IMR-90 (cell line): ENCODE results near the gene INTS14. TPM values are rescaled to one million over a fixed set of nuclear protein-coding genes. Genes with fewer than 3 reads are reported as not detected.

Experiments used
- ATAC-seq: fragments of 200-7000 bp; cut with Tn5 transposase; 2 replicates; pipeline ENCODE4 v1.9.1; 2020; ENCODE audit warnings: low read depth, mild to moderate bottlenecking, moderate library complexity
- BruUV-seq: library from RNA; stranded (reverse); fragments of 400-500 nt; replicated peaks from 2 replicates; lab custom pipeline; 2021; lab: Mats Ljungman, UMichigan
- CTCF ChIA-PET: fragments of 300-600 bp; formaldehyde crosslinking; extraction: SDS; loops from one replicate; lab custom pipeline; 2021; ENCODE audit warnings: antibody characterized with exemption; lab: Yijun Ruan, JAX
- POLR2A ChIA-PET: fragments of 300-600 bp; sonication (Branson Sonifier 250); formaldehyde crosslinking; loops from one replicate; lab custom pipeline; 2022; ENCODE audit warnings: antibody characterized with exemption; ENCODE audit not compliant: unreplicated experiment; lab: Charles Lee
- DNase-seq: peaks from one replicate; pipeline ENCODE4 v3.0.0; 2013
- H2AFZ ChIP-seq: replicated peaks from 2 replicates; pipeline ENCODE3; 2013; ENCODE audit warnings: low read length, mild to moderate bottlenecking; ENCODE audit not compliant: poor library complexity
- H2AK5ac ChIP-seq: 2 replicates; pipeline ENCODE4 v1.6.1; 2013; ENCODE audit warnings: low read depth, low read length, inconsistent platforms
- H2AK9ac ChIP-seq: replicated peaks from 2 replicates; pipeline ENCODE3; 2013; ENCODE audit warnings: mild to moderate bottlenecking, low read depth, low read length, moderate library complexity; ENCODE audit not compliant: poor library complexity
- H2BK120ac ChIP-seq: 2 replicates; pipeline ENCODE4 v1.6.1; 2013; ENCODE audit warnings: low read depth, low read length, inconsistent platforms
- H2BK15ac ChIP-seq: 3 replicates; pipeline ENCODE4 v1.6.1; 2013; ENCODE audit warnings: low read depth, low read length, inconsistent platforms
- H2BK20ac ChIP-seq: 2 replicates; pipeline ENCODE4 v1.6.1; 2013; ENCODE audit warnings: low read depth, mild to moderate bottlenecking, inconsistent platforms, low read length, moderate library complexity
- H2BK5ac ChIP-seq: 2 replicates; pipeline ENCODE4 v1.6.1; 2013; ENCODE audit warnings: mild to moderate bottlenecking, low read depth, low read length, inconsistent platforms; ENCODE audit not compliant: poor library complexity, severe bottlenecking
- H3K14ac ChIP-seq: replicated peaks from 2 replicates; pipeline ENCODE4 v1.6.1; 2013; ENCODE audit warnings: low read depth, low read length, inconsistent platforms
- H3K18ac ChIP-seq: 2 replicates; pipeline ENCODE4 v1.6.1; 2013; ENCODE audit warnings: low read depth, low read length, control low read depth
- H3K23ac ChIP-seq: 2 replicates; pipeline ENCODE4 v1.6.1; 2013; ENCODE audit warnings: low read depth, low read length, inconsistent platforms
- H3K27ac ChIP-seq: 2 replicates; pipeline ENCODE4 v1.5.1; 2013; ENCODE audit warnings: mild to moderate bottlenecking, control low read depth, low read length; ENCODE audit not compliant: insufficient read depth
- H3K27me3 ChIP-seq: 2 replicates; pipeline ENCODE4 v1.6.1; 2013; ENCODE audit warnings: low read length; ENCODE audit not compliant: control insufficient read depth, insufficient read depth
- H3K36me3 ChIP-seq: 2 replicates; pipeline ENCODE4 v1.6.1; 2013; ENCODE audit warnings: low read length, mixed read lengths; ENCODE audit not compliant: control insufficient read depth, insufficient read depth
- H3K4ac ChIP-seq: 2 replicates; pipeline ENCODE4 v1.6.1; 2013; ENCODE audit warnings: low read depth, low read length, inconsistent platforms
- H3K4me1 ChIP-seq: 2 replicates; pipeline ENCODE4 v1.6.1; 2013; ENCODE audit warnings: low read length, mixed read lengths; ENCODE audit not compliant: control insufficient read depth, insufficient read depth
- H3K4me2 ChIP-seq: 2 replicates; pipeline ENCODE4 v1.6.1; 2013; ENCODE audit warnings: low read depth, mild to moderate bottlenecking, control low read depth, low read length, moderate library complexity
- H3K4me3 ChIP-seq: 2 replicates; pipeline ENCODE4 v1.5.1; 2013; ENCODE audit warnings: low read depth, mild to moderate bottlenecking, control low read depth, low read length, moderate library complexity; ENCODE audit not compliant: insufficient read depth
- H3K56ac ChIP-seq: 2 replicates; pipeline ENCODE4 v1.6.1; 2013; ENCODE audit warnings: low read length, inconsistent platforms; ENCODE audit not compliant: insufficient read depth; ENCODE audit errors: extremely low read depth
- H3K79me1 ChIP-seq, 2 experiments: 2 replicates each; pipeline ENCODE4 v1.6.1; 2013; ENCODE audit warnings: low read length in 2 of 2, inconsistent platforms in 1 of 2, low read depth in 1 of 2
- H3K9ac ChIP-seq: 2 replicates; pipeline ENCODE4 v1.6.1; 2013; ENCODE audit warnings: low read depth, low read length, control low read depth
- H3K9me1 ChIP-seq: 2 replicates; pipeline ENCODE4 v1.6.1; 2013; ENCODE audit warnings: low read length, inconsistent platforms; ENCODE audit not compliant: insufficient read depth
- H3K9me3 ChIP-seq: 2 replicates; pipeline ENCODE4 v1.6.1; 2013; ENCODE audit warnings: low read length; ENCODE audit not compliant: control insufficient read depth, insufficient read depth
- H4K20me1 ChIP-seq: 2 replicates; pipeline ENCODE4 v1.6.1; 2013; ENCODE audit warnings: low read length, inconsistent platforms; ENCODE audit not compliant: insufficient read depth
- H4K5ac ChIP-seq: 2 replicates; pipeline ENCODE4 v1.6.1; 2013; ENCODE audit warnings: mild to moderate bottlenecking, low read depth, low read length, control low read depth
- H4K8ac ChIP-seq, 2 experiments: 2 replicates each; pipeline ENCODE4 v1.6.1; 2013; ENCODE audit warnings: low read depth in 2 of 2, low read length in 2 of 2, control low read depth in 1 of 2, inconsistent platforms in 1 of 2
- H4K91ac ChIP-seq: 2 replicates; pipeline ENCODE4 v1.6.1; 2013; ENCODE audit warnings: low read depth, low read length, inconsistent platforms; ENCODE audit not compliant: insufficient read depth
- BHLHE40 ChIP-seq: fragments of 150-350 bp; IDR thresholded peaks from 2 replicates; pipeline ENCODE4 v1.6.1; 2016; ENCODE audit warnings: mild to moderate bottlenecking, low read depth, low read length
- CHD1 ChIP-seq: IDR thresholded peaks from 2 replicates; pipeline ENCODE4 v1.6.1; 2012; ENCODE audit warnings: low read depth, low read length, improper control_type of control experiment
- RAD21 ChIP-seq: IDR thresholded peaks from 2 replicates; pipeline ENCODE4 v1.6.1; 2012; ENCODE audit warnings: low read length, improper control_type of control experiment
- USF2 ChIP-seq: fragments of 150-350 bp; IDR thresholded peaks from 2 replicates; pipeline ENCODE4 v1.6.1; 2017; ENCODE audit warnings: mild to moderate bottlenecking, antibody characterized with exemption, low read length, low read depth
- WGBS, 2 experiments: methylation state at CpG; one replicate each; pipeline versions ENCODE4 v1.1.5 to v1.1.7; 2013; ENCODE audit warnings: missing lambda C conversion rate in 2 of 2; ENCODE audit not compliant: insufficient read length in 1 of 2; ENCODE audit errors: extremely low coverage in 2 of 2; 5-methylcytosine and 5-hydroxymethylcytosine counted together
- dilution Hi-C: fragments of 300-500 bp; cut with HindIII; formaldehyde crosslinking; loops from one replicate; pipeline ENCODE4 v1.14.3; 2018; ENCODE audit warnings: low sequenced_read_pairs; ENCODE audit not compliant: unreplicated experiment
- in situ Hi-C: fragments of 300-500 bp; cut with MboI; formaldehyde crosslinking; loops from 3 replicates; pipeline ENCODE4 v1.14.3; 2019; ENCODE audit warnings: low sequenced_read_pairs, inconsistent platforms, mixed read lengths
- intact Hi-C: fragments of 100-400 bp; cut with micrococcal nuclease; formaldehyde crosslinking; loops from 2 replicates; pipeline ENCODE4 v1.10.0; 2022
- polyA plus RNA-seq, 3 experiments: library from polyadenylated mRNA; depleted of rRNA; stranded (reverse); fragments of >200 nt; gene quantifications; 2 replicates each; pipeline ENCODE4 v1.2.3, GENCODE V29; 2012; ENCODE audit warnings: low replicate concordance in 1 of 3
- total RNA-seq: library from RNA; depleted of rRNA; stranded (reverse); fragments of >200 nt; gene quantifications from 2 replicates; pipeline ENCODE4 v1.2.3, GENCODE V29; 2012

INTS14 gene
- total and polyA plus RNA-seq, 2 of the 4 experiments (the other 2 are of a cell fraction) = 22.9 to 39.5 TPM

DNA sequence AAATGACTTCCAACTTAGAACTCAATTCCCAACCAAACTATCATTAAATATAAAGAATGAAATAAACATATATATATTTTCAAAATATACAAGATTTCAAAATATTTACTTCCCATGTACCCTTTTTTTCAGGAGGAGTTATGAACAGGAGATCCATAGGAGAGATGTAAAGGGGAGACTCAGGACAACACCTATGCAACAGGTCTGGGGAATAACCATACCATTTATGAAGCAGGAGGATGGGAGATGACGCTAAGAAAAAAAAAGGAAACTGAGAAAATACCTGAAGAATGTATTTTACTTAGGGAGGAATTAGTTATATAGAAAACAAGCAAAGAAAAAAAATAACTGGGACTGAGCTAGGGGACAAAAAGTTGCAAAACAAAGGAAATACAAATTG, 23.8 kb downstream of the INTS14 start:
- H3K56ac ChIP-seq = no peak overlapping the region
- H2AFZ ChIP-seq = no peak overlapping the region
- no peak overlapping the region for H4K91ac ChIP-seq
- no peak overlapping the region for H4K5ac ChIP-seq
- H3K4me1 ChIP-seq = peaks cover 2% of the 10 kb centered on the region; the same call in 1 of the 2 replicates
- no peak overlapping the region for H3K4me2 ChIP-seq
- ATAC-seq = no peak
- no peak overlapping the region for H3K4me3 ChIP-seq
- H2AK9ac ChIP-seq = no peak overlapping the region
- no peak overlapping the region for H3K4ac ChIP-seq
- H2BK20ac ChIP-seq = no peak overlapping the region
- POLR2A ChIA-PET = no interaction called here
- in situ Hi-C loops (no loop called here), dilution Hi-C loops (no loop called here), intact Hi-C loops (no loop called here)
- no peak overlapping the region for H4K8ac ChIP-seq
- no peak overlapping the region for H3K18ac ChIP-seq
- no peak overlapping the region for H3K27ac ChIP-seq
- H3K23ac ChIP-seq = no peak overlapping the region
- no peak overlapping the region for H3K14ac ChIP-seq
- H3K9me1 ChIP-seq = no peaks in the 10 kb centered on the region
- H2BK5ac ChIP-seq = no peak overlapping the region
- H3K9ac ChIP-seq = no peak overlapping the region
- H4K20me1 ChIP-seq = no peaks in the 10 kb centered on the region
- BruUV-seq = no TSS peak
- no peak for TF ChIP-seq RAD21
- no peak for TF ChIP-seq CHD1
- no peak for TF ChIP-seq BHLHE40
- TF ChIP-seq USF2 = no peak
- no peak overlapping the region for H2BK120ac ChIP-seq
- CTCF ChIA-PET = interaction anchor here (0.7 kb wide), 1 partner anchor 50 kb away, joined by 3 read pairs; no protein-coding TSS in a partner anchor
- no peak overlapping the region for H2BK15ac ChIP-seq
- H3K36me3 ChIP-seq = peaks cover 30% of the 10 kb centered on the region
- no peaks in the 10 kb centered on the region; a peak in 1 of 4 replicates for H3K79me1 ChIP-seq
- no CpG with 5 or more reads among the region's 1 CpG for WGBS, 2 experiments
- no peaks in the 10 kb centered on the region for H3K9me3 ChIP-seq
- no peaks in the 10 kb centered on the region for H3K27me3 ChIP-seq
- no peak for DNase-seq
- no peak overlapping the region for H2AK5ac ChIP-seq
